ENCODE measurements around the gene ANO9.

ANO9 gene

GRCh38 chr11:441418-442274 lies at the start of gene ANO9:
Gene ANO9, minus strand, starts transcription at chr11:442011. Its CDS starts 85 bp downstream, at chr11:441926.
- H3K4me3 ChIP-seq (ENCODE audit: low read depth, low read length) = peak within 1 kb of the TSS; percentile 42
- H3K27me3 ChIP-seq (ENCODE audit: control insufficient read depth, insufficient read depth, low read length) = no peaks in the 10 kb centered on the region
- peaks cover 10% of the 10 kb centered on the region; the same call in 1 of the 2 replicates for H3K4me1 ChIP-seq (ENCODE audit: control insufficient read depth, insufficient read depth, low read length)
- peaks cover 8% of the 10 kb centered on the region for H3K9me3 ChIP-seq (ENCODE audit: control insufficient read depth, insufficient read depth, low read depth, low read length)
- H3K36me3 ChIP-seq (ENCODE audit: control insufficient read depth, insufficient read depth, low read length) = no peaks in the 10 kb centered on the region
- H3K27ac ChIP-seq (ENCODE audit: low read depth, low read length) = no peak within 1 kb of the TSS
- H3K9ac ChIP-seq (ENCODE audit: low read length) = no peak within 1 kb of the TSS

GRCh38 chr11:491358-491757 lies 49.5 kb upstream of the ANO9 start:
- H3K4me3 ChIP-seq (ENCODE audit: low read depth, low read length) = no peak overlapping the region
- no peak overlapping the region for H3K27ac ChIP-seq (ENCODE audit: low read depth, low read length)
- no peaks in the 10 kb centered on the region for H3K27me3 ChIP-seq (ENCODE audit: control insufficient read depth, insufficient read depth, low read length)
- peaks cover 56% of the 10 kb centered on the region for H3K36me3 ChIP-seq (ENCODE audit: control insufficient read depth, insufficient read depth, low read length)
- H3K9me3 ChIP-seq (ENCODE audit: control insufficient read depth, insufficient read depth, low read depth, low read length) = no peaks in the 10 kb centered on the region
- no peak overlapping the region for H3K9ac ChIP-seq (ENCODE audit: low read length)
- H3K4me1 ChIP-seq (ENCODE audit: control insufficient read depth, insufficient read depth, low read length) = no peaks in the 10 kb centered on the region

- H3K9me3 ChIP-seq (ENCODE audit: control insufficient read depth, insufficient read depth, low read depth, low read length) = no peaks in the 10 kb centered on the region
- no peaks in the 10 kb centered on the region for H3K4me1 ChIP-seq (ENCODE audit: control insufficient read depth, insufficient read depth, low read length)
- H3K4me3 ChIP-seq (ENCODE audit: low read depth, low read length) = no peak overlapping the region
- H3K27me3 ChIP-seq (ENCODE audit: control insufficient read depth, insufficient read depth, low read length) = no peaks in the 10 kb centered on the region
- peaks cover 54% of the 10 kb centered on the region for H3K36me3 ChIP-seq (ENCODE audit: control insufficient read depth, insufficient read depth, low read length)
- no peak overlapping the region for H3K27ac ChIP-seq (ENCODE audit: low read depth, low read length)
- H3K9ac ChIP-seq (ENCODE audit: low read length) = no peak overlapping the region
Observed at GRCh38 chr11:490930-491260, 49.1 kb upstream of the ANO9 start.

GRCh38 chr11:490186-490929 lies 48.5 kb upstream of the ANO9 start:
- Histone ChIP-seq H3K4me3 (ENCODE audit: low read depth, low read length) (no peak overlapping the region), H3K4me1 (ENCODE audit: control insufficient read depth, insufficient read depth, low read length) (no peaks in the 10 kb centered on the region), H3K9ac (ENCODE audit: low read length) (no peak overlapping the region), H3K27ac (ENCODE audit: low read depth, low read length) (no peak overlapping the region), H3K36me3 (ENCODE audit: control insufficient read depth, insufficient read depth, low read length) (peaks cover 49% of the 10 kb centered on the region), H3K27me3 (ENCODE audit: control insufficient read depth, insufficient read depth, low read length) (no peaks in the 10 kb centered on the region), H3K9me3 (ENCODE audit: control insufficient read depth, insufficient read depth, low read depth, low read length) (no peaks in the 10 kb centered on the region)

- H3K9ac ChIP-seq (ENCODE audit: low read length) = no peak overlapping the region
- no peak overlapping the region for H3K27ac ChIP-seq (ENCODE audit: low read depth, low read length)
- no peak overlapping the region for H3K4me3 ChIP-seq (ENCODE audit: low read depth, low read length)
- no peaks in the 10 kb centered on the region for H3K4me1 ChIP-seq (ENCODE audit: control insufficient read depth, insufficient read depth, low read length)
- no peaks in the 10 kb centered on the region for H3K9me3 ChIP-seq (ENCODE audit: control insufficient read depth, insufficient read depth, low read depth, low read length)
- H3K36me3 ChIP-seq (ENCODE audit: control insufficient read depth, insufficient read depth, low read length) = peaks cover 45% of the 10 kb centered on the region
- no peaks in the 10 kb centered on the region for H3K27me3 ChIP-seq (ENCODE audit: control insufficient read depth, insufficient read depth, low read length)
Observed at GRCh38 chr11:489610-490185, 47.9 kb upstream of the ANO9 start.

GRCh38 chr11:488992-489391 lies 47.2 kb upstream of the ANO9 start:
- Histone ChIP-seq H3K4me3 (ENCODE audit: low read depth, low read length) (no peak overlapping the region), H3K27ac (ENCODE audit: low read depth, low read length) (no peak overlapping the region), H3K9ac (ENCODE audit: low read length) (no peak overlapping the region), H3K36me3 (ENCODE audit: control insufficient read depth, insufficient read depth, low read length) (peaks cover 39% of the 10 kb centered on the region), H3K9me3 (ENCODE audit: control insufficient read depth, insufficient read depth, low read depth, low read length) (no peaks in the 10 kb centered on the region), H3K4me1 (ENCODE audit: control insufficient read depth, insufficient read depth, low read length) (no peaks in the 10 kb centered on the region), H3K27me3 (ENCODE audit: control insufficient read depth, insufficient read depth, low read length) (no peaks in the 10 kb centered on the region)

- Histone ChIP-seq H3K4me1 (ENCODE audit: control insufficient read depth, insufficient read depth, low read length) (no peaks in the 10 kb centered on the region), H3K27ac (ENCODE audit: low read depth, low read length) (no peak overlapping the region), H3K27me3 (ENCODE audit: control insufficient read depth, insufficient read depth, low read length) (no peaks in the 10 kb centered on the region), H3K4me3 (ENCODE audit: low read depth, low read length) (no peak overlapping the region), H3K9me3 (ENCODE audit: control insufficient read depth, insufficient read depth, low read depth, low read length) (no peaks in the 10 kb centered on the region), H3K9ac (ENCODE audit: low read length) (no peak overlapping the region), H3K36me3 (ENCODE audit: control insufficient read depth, insufficient read depth, low read length) (peaks cover 37% of the 10 kb centered on the region)
Observed at GRCh38 chr11:488579-488978, 46.8 kb upstream of the ANO9 start.

GRCh38 chr11:488062-488461 lies 46.3 kb upstream of the ANO9 start:
- Histone ChIP-seq H3K4me1 (ENCODE audit: control insufficient read depth, insufficient read depth, low read length) (no peaks in the 10 kb centered on the region), H3K9me3 (ENCODE audit: control insufficient read depth, insufficient read depth, low read depth, low read length) (no peaks in the 10 kb centered on the region), H3K4me3 (ENCODE audit: low read depth, low read length) (no peak overlapping the region), H3K36me3 (ENCODE audit: control insufficient read depth, insufficient read depth, low read length) (peaks cover 34% of the 10 kb centered on the region), H3K9ac (ENCODE audit: low read length) (no peak overlapping the region), H3K27ac (ENCODE audit: low read depth, low read length) (no peak overlapping the region), H3K27me3 (ENCODE audit: control insufficient read depth, insufficient read depth, low read length) (no peaks in the 10 kb centered on the region)

GRCh38 chr11:487571-488021 lies 45.8 kb upstream of the ANO9 start:
- H3K9me3 ChIP-seq (ENCODE audit: control insufficient read depth, insufficient read depth, low read depth, low read length) = no peaks in the 10 kb centered on the region
- H3K4me1 ChIP-seq (ENCODE audit: control insufficient read depth, insufficient read depth, low read length) = no peaks in the 10 kb centered on the region
- H3K27me3 ChIP-seq (ENCODE audit: control insufficient read depth, insufficient read depth, low read length) = no peaks in the 10 kb centered on the region
- no peak overlapping the region for H3K4me3 ChIP-seq (ENCODE audit: low read depth, low read length)
- peaks cover 31% of the 10 kb centered on the region for H3K36me3 ChIP-seq (ENCODE audit: control insufficient read depth, insufficient read depth, low read length)
- H3K9ac ChIP-seq (ENCODE audit: low read length) = no peak overlapping the region
- H3K27ac ChIP-seq (ENCODE audit: low read depth, low read length) = no peak overlapping the region

- Histone ChIP-seq H3K36me3 (ENCODE audit: control insufficient read depth, insufficient read depth, low read length) (peaks cover 30% of the 10 kb centered on the region), H3K4me3 (ENCODE audit: low read depth, low read length) (no peak overlapping the region), H3K4me1 (ENCODE audit: control insufficient read depth, insufficient read depth, low read length) (no peaks in the 10 kb centered on the region), H3K9ac (ENCODE audit: low read length) (no peak overlapping the region), H3K27me3 (ENCODE audit: control insufficient read depth, insufficient read depth, low read length) (no peaks in the 10 kb centered on the region), H3K9me3 (ENCODE audit: control insufficient read depth, insufficient read depth, low read depth, low read length) (no peaks in the 10 kb centered on the region; the same call in 1 of the 2 replicates), H3K27ac (ENCODE audit: low read depth, low read length) (no peak overlapping the region)
Observed at GRCh38 chr11:486189-486588, 44.4 kb upstream of the ANO9 start.

- H3K27ac ChIP-seq (ENCODE audit: low read depth, low read length) = no peak overlapping the region
- H3K4me3 ChIP-seq (ENCODE audit: low read depth, low read length) = no peak overlapping the region
- H3K9ac ChIP-seq (ENCODE audit: low read length) = no peak overlapping the region
- no peaks in the 10 kb centered on the region for H3K27me3 ChIP-seq (ENCODE audit: control insufficient read depth, insufficient read depth, low read length)
- H3K36me3 ChIP-seq (ENCODE audit: control insufficient read depth, insufficient read depth, low read length) = peaks cover 19% of the 10 kb centered on the region; the same call in 1 of the 2 replicates
- no peaks in the 10 kb centered on the region for H3K4me1 ChIP-seq (ENCODE audit: control insufficient read depth, insufficient read depth, low read length)
- no peaks in the 10 kb centered on the region; the same call in 1 of the 2 replicates for H3K9me3 ChIP-seq (ENCODE audit: control insufficient read depth, insufficient read depth, low read depth, low read length)
Observed at GRCh38 chr11:484616-485015, 42.8 kb upstream of the ANO9 start.

All from HUES6 (cell line).